Measurements from ENCODE around the gene MC4R.

The MC4R gene

DNA sequence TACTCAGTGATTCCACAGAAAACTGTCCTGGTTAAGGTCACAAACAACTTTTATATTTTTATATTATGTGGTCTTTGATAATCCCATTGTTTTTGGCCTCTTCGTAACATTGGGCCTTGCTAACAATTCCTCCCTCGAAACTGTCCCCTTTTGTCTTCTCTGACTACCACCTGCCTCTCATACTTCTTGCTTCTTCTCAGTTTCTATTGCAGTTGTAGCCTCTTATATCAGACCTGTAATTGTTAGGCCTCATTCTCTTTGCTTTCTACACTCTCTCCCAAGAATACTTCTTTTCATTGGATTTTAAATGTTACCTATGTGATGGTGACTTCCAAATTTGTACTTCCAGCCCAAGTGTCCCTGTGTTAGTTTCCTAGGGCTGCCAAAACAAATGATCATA lies 44.7 kb downstream of the MC4R start:
- DNase-seq (ENCODE audit: low read depth): no peak

DNA sequence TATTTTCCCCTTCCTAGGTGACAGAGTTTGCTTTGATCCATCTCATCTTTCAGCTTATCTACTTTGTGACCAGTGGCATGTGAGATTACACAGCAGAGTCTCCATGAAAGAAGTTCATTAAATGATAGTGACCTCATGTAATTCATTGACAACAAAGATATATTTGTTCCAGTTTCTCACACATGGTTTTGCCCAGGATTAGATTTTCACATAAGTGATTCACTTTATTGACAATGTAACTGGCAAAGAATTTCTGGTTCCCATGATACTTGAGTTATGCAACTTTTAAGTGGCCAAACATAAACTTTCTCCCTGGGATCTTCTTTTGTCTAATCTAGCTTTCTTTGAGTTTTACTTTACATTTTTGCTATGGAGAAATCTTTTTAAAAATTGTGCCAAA lies 50.0 kb downstream of the MC4R start:
- no peak for DNase-seq (ENCODE audit: low read depth)
